Keratinocyte (primary cell): ENCODE measurements around the gene RAB4A.

ENCODE experiments used
- EZH2 ChIP-seq: IDR thresholded peaks from one replicate; pipeline ENCODE4 v1.6.1; 2012; ENCODE audit warnings: inconsistent platforms, mild to moderate bottlenecking, low read length, moderate library complexity
- TF ChIP-seq, protein P1 (sequence below), 3 experiments: IDR thresholded peaks in 1 of 3; conservative IDR thresholded peaks in 1 of 3; optimal IDR thresholded peaks in 1 of 3; 2 replicates in 2 of 3; 3 replicates in 1 of 3; pipeline versions ENCODE3 to v1.5.1; 2011; ENCODE audit warnings: low read length in 3 of 3, mild to moderate bottlenecking in 3 of 3, moderate library complexity in 2 of 3, control low read depth in 1 of 3, inconsistent platforms in 1 of 3; ENCODE audit not compliant: insufficient read depth in 2 of 3; ENCODE audit errors: extremely low read depth in 1 of 3

DNA sequence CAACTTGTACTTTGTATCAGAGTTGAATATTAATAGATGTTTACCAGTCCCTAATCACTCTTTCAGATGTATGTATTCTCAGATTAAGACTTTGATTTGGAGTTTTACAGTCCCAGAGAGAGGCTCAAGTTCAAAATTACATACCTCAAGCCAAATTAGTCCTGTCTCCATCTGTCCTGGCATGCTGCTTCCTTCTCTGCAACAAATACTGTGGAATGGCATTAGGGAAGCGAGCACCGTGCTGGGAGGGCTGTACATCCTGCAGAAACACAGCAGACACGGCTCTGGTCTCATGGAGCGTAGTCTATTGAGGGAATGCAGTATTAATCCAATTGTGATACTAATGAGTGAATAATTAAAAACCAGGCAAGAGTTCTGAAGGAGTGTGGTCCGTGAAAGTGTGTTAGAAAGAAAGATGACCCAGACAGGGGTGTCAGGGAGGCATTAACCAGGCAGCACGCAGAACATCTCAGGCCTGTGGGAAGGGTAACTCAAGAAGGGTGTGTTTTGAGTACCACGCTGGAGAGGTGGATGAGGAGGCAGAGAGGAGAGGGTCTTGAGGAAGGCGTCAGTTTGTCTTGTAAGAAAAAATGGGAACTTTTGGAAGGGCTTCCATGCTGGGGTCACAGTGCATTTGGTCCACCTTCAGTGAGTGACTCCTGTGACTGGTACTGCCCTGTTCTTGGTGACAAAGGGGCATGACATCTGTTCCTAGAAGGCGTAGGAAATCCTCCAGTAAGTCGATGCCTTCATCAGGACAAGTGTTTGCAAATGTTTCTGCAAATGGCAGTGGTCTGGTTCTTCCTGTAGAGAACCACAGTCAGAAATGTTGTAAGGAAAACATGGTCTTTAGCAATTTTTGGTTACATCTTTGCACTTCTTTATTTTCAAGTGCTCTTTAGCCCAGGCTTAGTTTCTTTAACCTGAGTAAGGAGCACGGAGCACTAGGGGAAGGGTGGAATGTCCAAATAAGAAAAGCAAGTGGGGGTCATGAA, 1.6 kb downstream of the RAB4A start:
- TF ChIP-seq, protein P1, sequence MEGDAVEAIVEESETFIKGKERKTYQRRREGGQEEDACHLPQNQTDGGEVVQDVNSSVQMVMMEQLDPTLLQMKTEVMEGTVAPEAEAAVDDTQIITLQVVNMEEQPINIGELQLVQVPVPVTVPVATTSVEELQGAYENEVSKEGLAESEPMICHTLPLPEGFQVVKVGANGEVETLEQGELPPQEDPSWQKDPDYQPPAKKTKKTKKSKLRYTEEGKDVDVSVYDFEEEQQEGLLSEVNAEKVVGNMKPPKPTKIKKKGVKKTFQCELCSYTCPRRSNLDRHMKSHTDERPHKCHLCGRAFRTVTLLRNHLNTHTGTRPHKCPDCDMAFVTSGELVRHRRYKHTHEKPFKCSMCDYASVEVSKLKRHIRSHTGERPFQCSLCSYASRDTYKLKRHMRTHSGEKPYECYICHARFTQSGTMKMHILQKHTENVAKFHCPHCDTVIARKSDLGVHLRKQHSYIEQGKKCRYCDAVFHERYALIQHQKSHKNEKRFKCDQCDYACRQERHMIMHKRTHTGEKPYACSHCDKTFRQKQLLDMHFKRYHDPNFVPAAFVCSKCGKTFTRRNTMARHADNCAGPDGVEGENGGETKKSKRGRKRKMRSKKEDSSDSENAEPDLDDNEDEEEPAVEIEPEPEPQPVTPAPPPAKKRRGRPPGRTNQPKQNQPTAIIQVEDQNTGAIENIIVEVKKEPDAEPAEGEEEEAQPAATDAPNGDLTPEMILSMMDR (optimal IDR thresholded peaks at IDR 0.05 in 1 of 3, IDR thresholded peaks at IDR 0.05 in 1 of 3, conservative IDR thresholded peaks at IDR 0.05 in 1 of 3; ENCODE audit: extremely low read depth in 1 of 3, insufficient read depth in 2 of 3, low read length in 3 of 3) = no peak
- no peak for TF ChIP-seq EZH2
